Type B pancreatic cell (in vitro differentiated cells): ENCODE data around the gene SMOC1. TPM values are rescaled to one million over a fixed set of nuclear protein-coding genes. Genes with fewer than 3 reads are reported as not detected.

ENCODE experiments used
- DNase-seq: peaks from one replicate; pipeline ENCODE4 v3.0.0; 2021; ENCODE audit warnings: mixed read lengths; ENCODE audit not compliant: unreplicated experiment; ENCODE audit errors: extremely low spot score
- H3K27ac Mint-ChIP-seq: 2 replicates; pipeline ENCODE4 v1.8.0; 2021; ENCODE audit warnings: mild to moderate bottlenecking, mixed read lengths
- H3K27me3 Mint-ChIP-seq: 2 replicates; pipeline ENCODE4 v1.8.0; 2021; ENCODE audit warnings: mixed read lengths
- H3K36me3 Mint-ChIP-seq: 2 replicates; pipeline ENCODE4 v1.8.0; 2021; ENCODE audit warnings: mixed read lengths
- H3K4me1 Mint-ChIP-seq: one replicate; pipeline ENCODE4 v1.8.0; 2021; ENCODE audit warnings: mixed read lengths; ENCODE audit not compliant: unreplicated experiment
- H3K4me3 Mint-ChIP-seq: 2 replicates; pipeline ENCODE4 v1.8.0; 2021; ENCODE audit warnings: mild to moderate bottlenecking, mixed read lengths
- H3K9me3 Mint-ChIP-seq: 2 replicates; pipeline ENCODE4 v1.8.0; 2021; ENCODE audit warnings: mixed read lengths
- total RNA-seq: library from RNA; stranded (reverse); gene quantifications from 2 replicates; pipeline ENCODE4 v1.2.1, GENCODE V29; 2021; ENCODE audit warnings: low replicate concordance
- TF ChIP-seq, protein P1 (sequence below): fragments of 200-600 bp; sonication (generic); conservative IDR thresholded peaks from 2 replicates; pipeline ENCODE4 v1.5.0; 2021; ENCODE audit warnings: antibody characterized with exemption, mild to moderate bottlenecking

SMOC1 gene
- total RNA-seq, 1 donor from 2014 or later: 20.7 TPM

DNA sequence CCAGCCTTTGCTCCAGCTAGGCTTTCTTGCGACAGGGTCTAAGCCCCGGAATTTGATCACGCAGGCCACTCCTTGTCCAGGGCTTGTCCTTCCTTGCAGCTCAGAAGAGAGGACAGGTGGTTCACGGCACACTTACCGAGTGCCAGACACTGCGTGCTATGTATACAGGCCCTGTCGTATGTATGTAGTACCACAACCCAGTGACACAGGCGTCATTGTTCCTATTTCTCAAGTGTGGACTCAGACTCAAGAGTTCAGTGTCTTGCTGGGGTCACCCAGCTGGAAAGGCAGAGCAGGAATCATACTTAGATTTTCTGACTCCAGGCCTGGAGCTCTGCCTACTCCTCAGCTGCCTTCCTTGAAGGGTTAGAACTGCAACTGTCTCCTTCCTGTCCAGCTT lies 153.9 kb downstream of the SMOC1 start:
- H3K9me3 Mint-ChIP-seq: no peaks in the 10 kb centered on the region
- no peak overlapping the region for H3K4me3 Mint-ChIP-seq
- TF ChIP-seq, protein P1, sequence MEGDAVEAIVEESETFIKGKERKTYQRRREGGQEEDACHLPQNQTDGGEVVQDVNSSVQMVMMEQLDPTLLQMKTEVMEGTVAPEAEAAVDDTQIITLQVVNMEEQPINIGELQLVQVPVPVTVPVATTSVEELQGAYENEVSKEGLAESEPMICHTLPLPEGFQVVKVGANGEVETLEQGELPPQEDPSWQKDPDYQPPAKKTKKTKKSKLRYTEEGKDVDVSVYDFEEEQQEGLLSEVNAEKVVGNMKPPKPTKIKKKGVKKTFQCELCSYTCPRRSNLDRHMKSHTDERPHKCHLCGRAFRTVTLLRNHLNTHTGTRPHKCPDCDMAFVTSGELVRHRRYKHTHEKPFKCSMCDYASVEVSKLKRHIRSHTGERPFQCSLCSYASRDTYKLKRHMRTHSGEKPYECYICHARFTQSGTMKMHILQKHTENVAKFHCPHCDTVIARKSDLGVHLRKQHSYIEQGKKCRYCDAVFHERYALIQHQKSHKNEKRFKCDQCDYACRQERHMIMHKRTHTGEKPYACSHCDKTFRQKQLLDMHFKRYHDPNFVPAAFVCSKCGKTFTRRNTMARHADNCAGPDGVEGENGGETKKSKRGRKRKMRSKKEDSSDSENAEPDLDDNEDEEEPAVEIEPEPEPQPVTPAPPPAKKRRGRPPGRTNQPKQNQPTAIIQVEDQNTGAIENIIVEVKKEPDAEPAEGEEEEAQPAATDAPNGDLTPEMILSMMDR: no peak
- no peaks in the 10 kb centered on the region for H3K4me1 Mint-ChIP-seq
- no peak overlapping the region for H3K27ac Mint-ChIP-seq
- DNase-seq: no peak
- H3K36me3 Mint-ChIP-seq: no peaks in the 10 kb centered on the region
- H3K27me3 Mint-ChIP-seq: no peaks in the 10 kb centered on the region

DNA sequence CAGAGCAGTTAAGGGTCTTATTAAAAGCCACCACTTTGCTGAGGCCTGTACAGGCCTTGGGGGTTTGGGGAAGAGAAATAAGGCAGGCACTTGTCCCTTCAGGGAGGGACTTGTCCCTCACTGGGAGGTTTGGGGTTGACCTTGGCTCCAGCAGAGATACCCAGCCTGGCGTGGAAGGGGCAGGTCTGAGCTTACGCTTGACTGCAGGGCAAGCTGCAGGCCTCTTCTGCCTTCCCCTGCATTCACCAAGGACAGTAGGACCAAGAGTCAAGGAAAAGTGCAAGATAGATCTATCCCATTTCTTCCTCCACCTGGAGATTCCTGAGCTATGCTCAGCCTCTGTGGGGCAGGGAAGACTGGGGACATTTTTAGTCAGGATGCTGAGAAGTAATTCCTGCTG lies 154.3 kb downstream of the SMOC1 start:
- Mint-ChIP-seq H3K4me1 (no peaks in the 10 kb centered on the region), H3K27ac (no peak overlapping the region), H3K27me3 (no peaks in the 10 kb centered on the region), H3K36me3 (no peaks in the 10 kb centered on the region), H3K4me3 (no peak overlapping the region), H3K9me3 (no peaks in the 10 kb centered on the region)
- no peak for DNase-seq
- TF ChIP-seq, protein P1: no peak

DNA sequence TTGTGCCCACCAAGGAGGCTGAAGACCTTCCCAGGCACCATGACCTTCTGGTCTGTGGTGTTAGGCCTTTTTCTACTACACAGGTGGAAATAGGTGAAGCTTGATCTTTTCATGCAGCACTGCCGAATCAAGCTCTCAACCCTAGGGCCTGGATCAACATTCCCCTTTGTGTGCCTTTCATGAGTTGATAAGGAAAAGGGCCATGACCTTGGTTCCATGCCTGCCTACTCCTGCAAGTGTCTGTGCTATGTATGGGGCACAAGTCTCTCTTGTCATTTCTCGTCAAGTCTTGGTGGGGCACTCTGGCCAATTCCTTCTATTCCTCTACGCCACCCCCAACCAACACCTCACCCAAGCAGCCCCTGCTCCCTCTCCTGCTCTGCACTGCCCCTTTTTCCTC lies 155.0 kb downstream of the SMOC1 start:
- H3K4me3 Mint-ChIP-seq: no peak overlapping the region
- TF ChIP-seq, protein P1: no peak

DNA sequence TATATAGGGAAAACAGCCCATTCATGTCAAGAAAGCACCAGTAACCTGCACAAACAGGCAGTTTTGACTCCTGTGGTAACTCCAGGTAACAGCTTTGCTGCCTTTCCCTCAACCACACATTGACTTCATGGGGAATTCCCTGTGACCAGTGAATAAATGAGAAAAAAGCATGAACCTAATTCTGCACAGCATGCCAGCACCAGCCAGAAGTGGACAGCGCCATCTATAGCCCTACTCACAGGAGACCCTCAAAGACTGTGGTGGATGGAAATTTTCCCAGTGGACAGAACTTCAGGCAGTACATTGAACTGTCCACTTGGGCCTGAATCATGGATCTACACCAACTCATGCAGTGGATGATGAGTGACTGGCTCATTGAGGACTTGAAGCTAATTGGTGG lies 157.4 kb downstream of the SMOC1 start:
- no peaks in the 10 kb centered on the region for H3K4me1 Mint-ChIP-seq
- no peak for DNase-seq
- H3K4me3 Mint-ChIP-seq: no peak overlapping the region
- H3K27me3 Mint-ChIP-seq: peaks cover 18% of the 10 kb centered on the region
- TF ChIP-seq, protein P1: peak; percentile 61
- H3K27ac Mint-ChIP-seq: no peak overlapping the region
- no peaks in the 10 kb centered on the region for H3K36me3 Mint-ChIP-seq
- H3K9me3 Mint-ChIP-seq: no peaks in the 10 kb centered on the region

More for the DNA sequence above, 155.0 kb downstream of the SMOC1 start:
- H3K4me1 Mint-ChIP-seq: no peaks in the 10 kb centered on the region
- H3K36me3 Mint-ChIP-seq: no peaks in the 10 kb centered on the region
- H3K9me3 Mint-ChIP-seq: no peaks in the 10 kb centered on the region
- DNase-seq: no peak
- H3K27me3 Mint-ChIP-seq: peaks cover 3% of the 10 kb centered on the region
- no peak overlapping the region for H3K27ac Mint-ChIP-seq

DNA sequence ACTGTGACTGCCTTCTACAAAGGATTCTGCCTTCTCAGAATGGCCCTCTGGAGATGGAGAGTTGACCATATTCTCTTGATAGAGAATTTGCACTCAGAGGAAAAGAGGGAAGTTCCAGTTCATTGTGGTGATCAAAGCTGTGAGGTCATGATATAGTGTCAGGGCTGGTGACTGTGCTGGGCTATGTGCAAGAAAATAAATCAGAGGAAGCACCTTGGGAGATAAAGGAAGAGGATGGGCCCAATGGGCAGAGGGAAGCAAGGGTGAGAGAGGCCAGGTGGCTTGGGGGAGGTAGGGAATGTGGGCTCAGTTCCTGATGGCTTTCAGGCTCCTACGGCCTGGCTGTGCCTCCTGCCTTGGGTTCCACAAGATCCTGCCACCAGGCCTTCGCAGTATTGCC lies 163.8 kb downstream of the SMOC1 start:
- peaks cover 50% of the 10 kb centered on the region for H3K27me3 Mint-ChIP-seq
- H3K9me3 Mint-ChIP-seq: no peaks in the 10 kb centered on the region
- H3K4me1 Mint-ChIP-seq: no peaks in the 10 kb centered on the region
- no peak for DNase-seq
- H3K4me3 Mint-ChIP-seq: no peak overlapping the region
- TF ChIP-seq, protein P1: no peak
- no peak overlapping the region for H3K27ac Mint-ChIP-seq
- no peaks in the 10 kb centered on the region for H3K36me3 Mint-ChIP-seq

DNA sequence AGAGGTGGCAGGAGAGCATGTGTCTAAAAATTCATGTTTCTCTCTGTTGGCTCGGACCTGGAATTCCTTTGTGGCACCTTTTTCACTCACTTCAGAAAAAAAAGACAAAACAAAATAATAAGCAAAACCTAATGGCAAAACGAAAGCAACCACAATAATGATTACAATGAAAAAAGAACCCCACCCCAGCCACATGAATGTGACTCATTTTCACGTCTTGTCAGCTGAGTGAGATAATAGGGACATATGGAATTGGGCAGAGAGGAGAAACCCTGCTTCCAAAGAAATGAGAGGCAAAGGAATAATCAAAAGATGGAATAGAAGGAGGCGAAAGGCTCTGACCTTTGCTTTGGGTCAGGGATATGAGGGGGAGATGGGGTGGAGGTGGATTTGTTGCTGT lies 166.1 kb downstream of the SMOC1 start:
- Mint-ChIP-seq H3K9me3 (no peaks in the 10 kb centered on the region), H3K4me1 (peaks cover 5% of the 10 kb centered on the region), H3K36me3 (no peaks in the 10 kb centered on the region), H3K4me3 (no peak overlapping the region), H3K27ac (no peak overlapping the region), H3K27me3 (peaks cover 42% of the 10 kb centered on the region)
- DNase-seq: no peak
- TF ChIP-seq, protein P1: no peak
